DMS79 (cell line): ENCODE data around the gene PAOX.

Source experiments
- DNase-seq: peaks from one replicate; lab custom pipeline; 2025; lab: John Stamatoyannopoulos, UW

The PAOX gene

GRCh38 chr10:133379152-133379800 is at the start of gene PAOX:
PAOX (plus strand) TSS chr10:133379262; CDS start chr10:133379317, 55 bp downstream.
- no peak for DNase-seq

GRCh38 chr10:133329491-133330202 is 49.4 kb upstream of the PAOX start:
- peak; percentile 39 for DNase-seq

GRCh38 chr10:133332936-133333699 is 45.9 kb upstream of the PAOX start:
- DNase-seq: no peak

GRCh38 chr10:133334503-133335245 is 44.4 kb upstream of the PAOX start:
- no peak for DNase-seq

GRCh38 chr10:133335246-133336117 is 43.6 kb upstream of the PAOX start:
- no peak for DNase-seq

- no peak for DNase-seq
Measured at GRCh38 chr10:133336118-133336576, 42.9 kb upstream of the PAOX start.

- no peak for DNase-seq
Measured at GRCh38 chr10:133336577-133337369, 42.3 kb upstream of the PAOX start, which contains the start of gene CALY. CALY (minus strand) TSS chr10:133336896; CDS start chr10:133328989, 7,907 bp downstream.

GRCh38 chr10:133337370-133337725 is 41.7 kb upstream of the PAOX start:
- no peak for DNase-seq

GRCh38 chr10:133338080-133339071 is 40.7 kb upstream of the PAOX start:
- no peak for DNase-seq

- DNase-seq: no peak
Measured at GRCh38 chr10:133339708-133340380, 39.2 kb upstream of the PAOX start.

GRCh38 chr10:133341983-133342382 is 37.1 kb upstream of the PAOX start:
- DNase-seq: no peak

- no peak for DNase-seq
Measured at GRCh38 chr10:133342942-133343341, 36.1 kb upstream of the PAOX start.

GRCh38 chr10:133343558-133343957 is 35.5 kb upstream of the PAOX start:
- DNase-seq: no peak

- no peak for DNase-seq
Measured at GRCh38 chr10:133344236-133344635, 34.8 kb upstream of the PAOX start.

- no peak for DNase-seq
Measured at GRCh38 chr10:133346413-133346812, 32.6 kb upstream of the PAOX start.

- DNase-seq: no peak
Measured at GRCh38 chr10:133347710-133348517, 31.1 kb upstream of the PAOX start.

GRCh38 chr10:133349160-133349568 is 29.9 kb upstream of the PAOX start:
- no peak for DNase-seq
